A549 (cell line): ENCODE results near the gene CBLIF.
"Not testable (repeated sequence)": the region's sequence is repeated elsewhere in the genome, so short reads cannot be mapped to it uniquely, and the experiment has no call there.

ENCODE experiments used
- EHMT2 ChIP-seq: fragments of 200-600 bp; sonication (generic); IDR thresholded peaks from 2 replicates; pipeline ENCODE4 v1.6.1; 2016; ENCODE audit warnings: antibody characterized with exemption, low read depth, mild to moderate bottlenecking, moderate library complexity
- EP300 ChIP-seq, 2 experiments: fragments of >200 bp; sonication (Bioruptor Twin); formaldehyde crosslinking; IDR thresholded peaks; 2 replicates in 1 of 2; 3 replicates in 1 of 2; pipeline ENCODE4 v1.6.1; 2016 to 2017
- ESRRA ChIP-seq: fragments of 150-350 bp; IDR thresholded peaks from 2 replicates; pipeline ENCODE4 v1.6.1; 2014; ENCODE audit warnings: mild to moderate bottlenecking, low read length, borderline replicate concordance
- FOXS1 ChIP-seq: fragments of 250-450 bp; sonication (Bioruptor Pico); IDR thresholded peaks from 2 replicates; pipeline ENCODE4 v1.5.0; 2020; ENCODE audit warnings: mild to moderate bottlenecking, moderate library complexity
- HOXA7 ChIP-seq: fragments of 250-450 bp; sonication (Bioruptor Pico); IDR thresholded peaks from 2 replicates; pipeline ENCODE4 v1.5.0; 2020; ENCODE audit warnings: mild to moderate bottlenecking, moderate library complexity
- PHF8 ChIP-seq: fragments of 200-600 bp; sonication (generic); IDR thresholded peaks from 2 replicates; pipeline ENCODE4 v1.6.1; 2016; ENCODE audit warnings: low read depth, mild to moderate bottlenecking, antibody characterized with exemption, moderate library complexity, borderline replicate concordance
- POLR2A ChIP-seq: IDR thresholded peaks from 2 replicates; pipeline ENCODE4 v1.6.1; 2012; ENCODE audit warnings: mild to moderate bottlenecking, low read length
- RAD21 ChIP-seq, 2 experiments: fragments of >200 bp in 1 of 2; sonication (Bioruptor Twin) in 1 of 2; formaldehyde crosslinking in 1 of 2; IDR thresholded peaks in 1 of 2; conservative IDR thresholded peaks in 1 of 2; 2 replicates in 1 of 2; 3 replicates in 1 of 2; pipeline ENCODE4 v1.6.1; 2012 to 2018; ENCODE audit warnings: inconsistent platforms in 1 of 2
- RCOR1 ChIP-seq: fragments of 150-350 bp; IDR thresholded peaks from 2 replicates; pipeline ENCODE4 v1.6.1; 2014; ENCODE audit warnings: antibody characterized with exemption, low read length, low read depth
- TF ChIP-seq, protein P1 (sequence below): fragments of >200 bp; sonication (Bioruptor Twin); formaldehyde crosslinking; IDR thresholded peaks from 3 replicates; pipeline ENCODE4 v1.5.1; 2016
- TF ChIP-seq, protein P2 (sequence below): fragments of 450-650 bp; IDR thresholded peaks from 2 replicates; pipeline ENCODE4 v1.6.1; 2014; ENCODE audit warnings: antibody characterized with exemption
- TF ChIP-seq, protein P3 (sequence below): IDR thresholded peaks from 2 replicates; pipeline ENCODE4 v1.6.1; 2012
- TF ChIP-seq, protein P4 (sequence below): fragments of 200-600 bp; sonication (generic); IDR thresholded peaks from 2 replicates; pipeline ENCODE4 v1.6.1; 2016; ENCODE audit warnings: antibody characterized with exemption, mild to moderate bottlenecking, moderate library complexity
- TF ChIP-seq, protein P5 (sequence below): IDR thresholded peaks from 2 replicates; pipeline ENCODE4 v1.6.1; 2012

DNA sequence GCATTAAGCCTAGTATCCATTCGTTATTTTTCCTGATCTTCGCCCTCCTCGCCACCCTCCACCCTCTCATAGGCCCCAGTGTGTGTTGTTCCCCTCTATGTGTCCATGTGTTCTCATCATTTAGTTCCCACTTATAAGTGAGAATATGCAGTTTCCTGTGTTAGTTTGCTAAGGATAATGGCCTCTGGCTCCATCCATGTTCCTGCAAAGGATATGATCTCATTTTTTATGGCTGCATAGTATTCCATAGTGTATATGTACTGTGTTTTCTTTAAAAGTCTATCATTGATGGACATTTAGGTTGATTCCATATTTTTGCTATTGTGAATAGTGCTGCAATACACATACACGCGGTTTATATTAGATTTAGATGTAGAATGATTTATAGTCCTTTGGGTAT is 6.1 kb upstream of the CBLIF start:
- TF ChIP-seq EP300 (IDR thresholded peaks at IDR 0.05); PHF8; POLR2A; FOXS1 (CRISPR knock-in tag); HOXA7 (CRISPR knock-in tag); RCOR1; EHMT2; ESRRA; RAD21 (conservative IDR thresholded peaks at IDR 0.05 in 1 of 2, IDR thresholded peaks at IDR 0.05 in 1 of 2): not testable (repeated sequence)
- TF ChIP-seq, protein P1, sequence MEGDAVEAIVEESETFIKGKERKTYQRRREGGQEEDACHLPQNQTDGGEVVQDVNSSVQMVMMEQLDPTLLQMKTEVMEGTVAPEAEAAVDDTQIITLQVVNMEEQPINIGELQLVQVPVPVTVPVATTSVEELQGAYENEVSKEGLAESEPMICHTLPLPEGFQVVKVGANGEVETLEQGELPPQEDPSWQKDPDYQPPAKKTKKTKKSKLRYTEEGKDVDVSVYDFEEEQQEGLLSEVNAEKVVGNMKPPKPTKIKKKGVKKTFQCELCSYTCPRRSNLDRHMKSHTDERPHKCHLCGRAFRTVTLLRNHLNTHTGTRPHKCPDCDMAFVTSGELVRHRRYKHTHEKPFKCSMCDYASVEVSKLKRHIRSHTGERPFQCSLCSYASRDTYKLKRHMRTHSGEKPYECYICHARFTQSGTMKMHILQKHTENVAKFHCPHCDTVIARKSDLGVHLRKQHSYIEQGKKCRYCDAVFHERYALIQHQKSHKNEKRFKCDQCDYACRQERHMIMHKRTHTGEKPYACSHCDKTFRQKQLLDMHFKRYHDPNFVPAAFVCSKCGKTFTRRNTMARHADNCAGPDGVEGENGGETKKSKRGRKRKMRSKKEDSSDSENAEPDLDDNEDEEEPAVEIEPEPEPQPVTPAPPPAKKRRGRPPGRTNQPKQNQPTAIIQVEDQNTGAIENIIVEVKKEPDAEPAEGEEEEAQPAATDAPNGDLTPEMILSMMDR: not testable (repeated sequence)
- TF ChIP-seq, protein P2, sequence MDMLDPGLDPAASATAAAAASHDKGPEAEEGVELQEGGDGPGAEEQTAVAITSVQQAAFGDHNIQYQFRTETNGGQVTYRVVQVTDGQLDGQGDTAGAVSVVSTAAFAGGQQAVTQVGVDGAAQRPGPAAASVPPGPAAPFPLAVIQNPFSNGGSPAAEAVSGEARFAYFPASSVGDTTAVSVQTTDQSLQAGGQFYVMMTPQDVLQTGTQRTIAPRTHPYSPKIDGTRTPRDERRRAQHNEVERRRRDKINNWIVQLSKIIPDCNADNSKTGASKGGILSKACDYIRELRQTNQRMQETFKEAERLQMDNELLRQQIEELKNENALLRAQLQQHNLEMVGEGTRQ: not testable (repeated sequence)
- TF ChIP-seq, protein P3, sequence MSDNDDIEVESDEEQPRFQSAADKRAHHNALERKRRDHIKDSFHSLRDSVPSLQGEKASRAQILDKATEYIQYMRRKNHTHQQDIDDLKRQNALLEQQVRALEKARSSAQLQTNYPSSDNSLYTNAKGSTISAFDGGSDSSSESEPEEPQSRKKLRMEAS: not testable (repeated sequence)
- TF ChIP-seq, protein P4, sequence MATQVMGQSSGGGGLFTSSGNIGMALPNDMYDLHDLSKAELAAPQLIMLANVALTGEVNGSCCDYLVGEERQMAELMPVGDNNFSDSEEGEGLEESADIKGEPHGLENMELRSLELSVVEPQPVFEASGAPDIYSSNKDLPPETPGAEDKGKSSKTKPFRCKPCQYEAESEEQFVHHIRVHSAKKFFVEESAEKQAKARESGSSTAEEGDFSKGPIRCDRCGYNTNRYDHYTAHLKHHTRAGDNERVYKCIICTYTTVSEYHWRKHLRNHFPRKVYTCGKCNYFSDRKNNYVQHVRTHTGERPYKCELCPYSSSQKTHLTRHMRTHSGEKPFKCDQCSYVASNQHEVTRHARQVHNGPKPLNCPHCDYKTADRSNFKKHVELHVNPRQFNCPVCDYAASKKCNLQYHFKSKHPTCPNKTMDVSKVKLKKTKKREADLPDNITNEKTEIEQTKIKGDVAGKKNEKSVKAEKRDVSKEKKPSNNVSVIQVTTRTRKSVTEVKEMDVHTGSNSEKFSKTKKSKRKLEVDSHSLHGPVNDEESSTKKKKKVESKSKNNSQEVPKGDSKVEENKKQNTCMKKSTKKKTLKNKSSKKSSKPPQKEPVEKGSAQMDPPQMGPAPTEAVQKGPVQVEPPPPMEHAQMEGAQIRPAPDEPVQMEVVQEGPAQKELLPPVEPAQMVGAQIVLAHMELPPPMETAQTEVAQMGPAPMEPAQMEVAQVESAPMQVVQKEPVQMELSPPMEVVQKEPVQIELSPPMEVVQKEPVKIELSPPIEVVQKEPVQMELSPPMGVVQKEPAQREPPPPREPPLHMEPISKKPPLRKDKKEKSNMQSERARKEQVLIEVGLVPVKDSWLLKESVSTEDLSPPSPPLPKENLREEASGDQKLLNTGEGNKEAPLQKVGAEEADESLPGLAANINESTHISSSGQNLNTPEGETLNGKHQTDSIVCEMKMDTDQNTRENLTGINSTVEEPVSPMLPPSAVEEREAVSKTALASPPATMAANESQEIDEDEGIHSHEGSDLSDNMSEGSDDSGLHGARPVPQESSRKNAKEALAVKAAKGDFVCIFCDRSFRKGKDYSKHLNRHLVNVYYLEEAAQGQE: not testable (repeated sequence)
- TF ChIP-seq, protein P5, sequence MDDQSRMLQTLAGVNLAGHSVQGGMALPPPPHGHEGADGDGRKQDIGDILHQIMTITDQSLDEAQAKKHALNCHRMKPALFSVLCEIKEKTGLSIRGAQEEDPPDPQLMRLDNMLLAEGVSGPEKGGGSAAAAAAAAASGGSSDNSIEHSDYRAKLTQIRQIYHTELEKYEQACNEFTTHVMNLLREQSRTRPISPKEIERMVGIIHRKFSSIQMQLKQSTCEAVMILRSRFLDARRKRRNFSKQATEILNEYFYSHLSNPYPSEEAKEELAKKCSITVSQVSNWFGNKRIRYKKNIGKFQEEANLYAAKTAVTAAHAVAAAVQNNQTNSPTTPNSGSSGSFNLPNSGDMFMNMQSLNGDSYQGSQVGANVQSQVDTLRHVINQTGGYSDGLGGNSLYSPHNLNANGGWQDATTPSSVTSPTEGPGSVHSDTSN: not testable (repeated sequence)
